Sigmoid colon (tissue), 4 donors: ENCODE measurements around the gene RYR3.

Experiments
- EP300 ChIP-seq, 4 donors: sonication (generic); formaldehyde crosslinking; IDR thresholded peaks; one replicate each; pipeline ENCODE4 v1.6.1; 2017; ENCODE audit warnings: antibody characterized with exemption in 4 of 4
- POLR2AphosphoS5 ChIP-seq, 4 donors: sonication (generic); formaldehyde crosslinking; IDR thresholded peaks; one replicate each; pipeline ENCODE4 v1.6.1; 2017; ENCODE audit warnings: antibody characterized with exemption in 4 of 4
- TF ChIP-seq, protein P1 (sequence below), 4 experiments: fragments of 450-650 bp in 3 of 4; fragments of 200-600 bp in 1 of 4; IDR thresholded peaks; one replicate each; pipeline ENCODE4 v1.5.1; 2016 to 2019; ENCODE audit warnings: antibody characterized with exemption in 4 of 4, mild to moderate bottlenecking in 3 of 4, moderate library complexity in 2 of 4

DNA sequence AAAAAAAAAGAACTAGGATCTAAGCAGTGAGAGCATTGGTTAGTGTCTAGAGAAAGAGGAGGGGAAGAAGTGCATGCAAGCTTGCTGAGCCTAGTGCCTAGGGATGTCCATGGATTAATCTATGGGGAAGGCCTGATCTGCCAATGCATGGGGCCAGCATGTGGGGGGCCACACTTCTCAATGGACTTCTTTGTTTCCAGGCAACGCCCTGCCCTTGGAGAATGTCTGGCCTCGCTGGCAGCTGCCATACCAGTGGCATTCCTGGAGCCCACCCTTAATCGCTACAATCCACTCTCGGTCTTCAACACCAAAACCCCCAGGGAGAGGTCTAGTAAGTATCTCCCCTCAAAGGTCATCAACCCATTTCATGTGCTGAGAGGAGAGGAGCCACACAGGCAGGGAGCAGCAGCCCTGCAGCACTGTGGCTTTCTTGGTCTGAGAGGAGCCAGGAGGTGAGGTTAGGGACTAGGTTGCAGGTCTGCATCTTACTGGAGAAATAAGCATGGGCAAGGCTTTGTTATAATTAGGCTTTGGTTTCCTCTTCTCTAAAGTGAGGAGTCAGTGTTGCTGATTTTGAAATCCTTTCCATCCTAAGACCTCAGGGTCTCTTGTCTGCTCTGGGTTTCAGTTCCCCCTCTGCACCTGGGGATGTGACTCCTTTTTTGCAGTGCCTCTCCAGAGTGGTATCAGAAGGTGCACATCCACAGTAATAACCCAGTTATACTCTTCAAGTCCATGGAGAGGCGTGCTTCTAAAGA is 469.4 kb downstream of the RYR3 start:
- TF ChIP-seq POLR2AphosphoS5 (IDR thresholded peaks at IDR 0.05), result no peak
- TF ChIP-seq, protein P1, sequence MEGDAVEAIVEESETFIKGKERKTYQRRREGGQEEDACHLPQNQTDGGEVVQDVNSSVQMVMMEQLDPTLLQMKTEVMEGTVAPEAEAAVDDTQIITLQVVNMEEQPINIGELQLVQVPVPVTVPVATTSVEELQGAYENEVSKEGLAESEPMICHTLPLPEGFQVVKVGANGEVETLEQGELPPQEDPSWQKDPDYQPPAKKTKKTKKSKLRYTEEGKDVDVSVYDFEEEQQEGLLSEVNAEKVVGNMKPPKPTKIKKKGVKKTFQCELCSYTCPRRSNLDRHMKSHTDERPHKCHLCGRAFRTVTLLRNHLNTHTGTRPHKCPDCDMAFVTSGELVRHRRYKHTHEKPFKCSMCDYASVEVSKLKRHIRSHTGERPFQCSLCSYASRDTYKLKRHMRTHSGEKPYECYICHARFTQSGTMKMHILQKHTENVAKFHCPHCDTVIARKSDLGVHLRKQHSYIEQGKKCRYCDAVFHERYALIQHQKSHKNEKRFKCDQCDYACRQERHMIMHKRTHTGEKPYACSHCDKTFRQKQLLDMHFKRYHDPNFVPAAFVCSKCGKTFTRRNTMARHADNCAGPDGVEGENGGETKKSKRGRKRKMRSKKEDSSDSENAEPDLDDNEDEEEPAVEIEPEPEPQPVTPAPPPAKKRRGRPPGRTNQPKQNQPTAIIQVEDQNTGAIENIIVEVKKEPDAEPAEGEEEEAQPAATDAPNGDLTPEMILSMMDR (IDR thresholded peaks at IDR 0.05), result no peak
- TF ChIP-seq EP300 (IDR thresholded peaks at IDR 0.05), result no peak
